Stimulated activated CD8-positive, alpha-beta memory T cell treated with anti-CD3 and anti-CD28 coated beads, Interleukin-7, amount 100 ng/mL, for 1 hour (primary cell): ENCODE results near the gene MBD3L2.
"Not testable (repeated sequence)": the region's sequence is repeated elsewhere in the genome, so short reads cannot be mapped to it uniquely, and the experiment has no call there.

Experiments used
- DNase-seq, 2 donors: peaks; one replicate each; pipeline ENCODE4 v3.0.0-alpha.2; 2020; ENCODE audit warnings: low read depth in 2 of 2

The MBD3L2 gene

GRCh38 chr19:7049021-7049420 lies at the start of gene MBD3L2:
TSS of gene MBD3L2 (plus strand) at chr19:7049321. CDS start at chr19:7049374, 53 bp downstream.
- not testable (repeated sequence) for DNase-seq

GRCh38 chr19:6999933-7000332 lies 49.2 kb upstream of the MBD3L2 start:
- DNase-seq: no peak

DNA sequence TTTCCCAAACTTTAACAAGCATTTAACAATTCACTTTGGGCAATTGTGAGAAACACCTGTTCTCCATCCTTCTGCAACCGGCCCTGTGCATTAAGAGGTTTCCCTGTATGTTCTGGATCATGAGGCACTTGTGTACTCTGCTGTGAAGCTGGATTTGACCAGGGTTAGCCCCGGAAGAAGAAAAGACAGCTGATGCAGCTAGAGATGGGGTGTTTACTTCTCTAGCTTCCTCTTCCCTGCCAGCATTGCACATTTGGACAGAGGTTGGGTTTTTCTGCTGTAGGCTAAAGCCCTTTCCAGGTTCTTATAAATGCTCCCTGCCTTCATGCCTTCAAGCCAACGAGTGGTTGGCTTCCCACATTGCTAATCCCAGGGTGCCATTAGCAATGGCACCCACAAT lies 48.8 kb upstream of the MBD3L2 start:
- DNase-seq: no peak

DNA sequence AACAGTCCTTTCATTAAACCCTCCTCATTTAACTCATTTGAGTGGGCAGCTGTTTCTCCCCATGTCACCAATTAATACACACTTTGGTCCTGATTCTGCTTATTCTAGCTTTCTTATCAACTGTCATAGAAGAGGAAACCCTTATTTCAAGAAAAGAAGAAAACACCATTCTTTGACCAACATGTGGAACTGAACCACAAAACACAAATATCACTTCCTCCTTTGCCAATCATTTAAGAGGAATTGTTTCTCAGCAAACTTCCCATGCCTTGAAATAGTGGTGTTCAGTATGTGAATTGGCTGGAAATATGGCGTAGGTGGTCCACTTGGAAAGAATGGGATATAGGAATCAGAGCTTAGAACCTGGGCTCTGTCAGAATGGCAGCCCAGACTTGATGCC lies 48.3 kb upstream of the MBD3L2 start:
- DNase-seq: no peak

DNA sequence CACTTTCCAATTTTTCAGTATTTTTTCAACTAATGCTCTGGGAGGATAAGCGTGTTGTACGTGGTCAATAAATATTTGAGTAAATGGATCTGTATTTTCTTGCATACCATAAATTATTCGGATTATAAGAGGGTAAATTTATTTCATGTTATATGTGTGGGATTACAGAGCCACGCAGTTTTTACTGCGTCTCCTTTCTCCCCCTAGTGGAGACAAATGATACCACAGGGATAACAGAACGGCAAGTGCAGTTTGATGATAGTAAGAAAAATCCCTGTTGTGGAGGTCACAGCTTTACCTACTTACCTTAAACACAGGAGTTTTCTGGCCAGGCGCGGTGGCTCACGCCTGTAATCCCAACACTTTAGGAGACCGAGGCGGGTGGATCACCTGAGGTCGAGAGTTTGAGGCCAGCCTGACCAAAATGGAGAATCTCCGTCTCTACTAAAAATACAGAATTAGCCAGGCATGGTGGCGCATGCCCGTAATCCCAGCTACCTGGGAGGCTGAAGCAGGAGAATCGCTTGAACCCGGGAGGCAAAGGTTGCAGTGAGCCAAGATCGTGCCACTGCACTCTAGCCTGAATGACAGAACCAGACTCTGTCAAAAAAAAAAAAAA lies 44.7 kb upstream of the MBD3L2 start:
- DNase-seq: no peak

DNA sequence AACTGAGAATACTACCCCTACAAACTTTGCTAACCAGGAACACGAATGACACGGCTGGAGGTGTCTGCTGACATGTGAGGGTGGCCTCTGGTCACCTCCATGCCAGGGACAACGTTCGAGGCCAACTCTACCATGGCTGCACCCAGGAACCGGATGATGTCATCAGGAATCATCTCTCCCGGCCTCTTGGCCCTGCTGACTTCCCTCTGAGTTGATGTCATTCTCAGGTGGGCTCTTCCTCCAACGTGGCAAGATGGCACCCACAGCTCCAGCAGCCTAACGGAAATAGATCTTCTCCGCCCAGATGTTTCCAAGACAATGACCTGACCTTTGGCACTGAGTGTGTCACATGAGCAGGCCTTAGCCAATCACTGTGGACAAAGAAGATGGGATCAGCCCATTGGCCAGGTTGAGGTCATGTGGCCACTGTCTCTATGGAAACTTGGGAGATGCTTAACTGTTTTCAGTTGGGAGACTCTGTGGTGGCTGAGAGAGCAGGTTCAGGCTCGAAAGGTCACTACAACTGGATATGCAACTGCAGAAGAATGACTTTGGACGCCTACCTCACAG lies 42.9 kb upstream of the MBD3L2 start:
- DNase-seq: no peak

DNA sequence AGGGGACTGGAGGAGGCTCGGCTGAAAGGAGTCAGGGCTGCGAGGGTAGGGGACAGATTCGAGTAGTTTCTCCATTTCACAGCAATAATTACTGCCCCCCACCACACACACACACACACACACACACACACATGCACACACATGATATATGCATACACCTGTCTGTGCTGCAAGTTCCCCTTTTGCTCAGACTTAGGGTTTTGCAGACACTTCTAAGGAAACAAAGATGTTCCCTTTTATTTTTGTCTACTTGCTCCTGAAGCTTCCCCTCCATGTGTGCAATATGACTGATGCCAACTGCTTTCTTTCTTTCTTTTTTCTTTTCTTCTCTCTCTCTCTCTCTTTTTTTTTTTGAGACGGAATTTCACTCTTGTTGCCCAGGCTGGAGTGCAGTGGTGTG lies 41.3 kb upstream of the MBD3L2 start:
- no peak for DNase-seq

DNA sequence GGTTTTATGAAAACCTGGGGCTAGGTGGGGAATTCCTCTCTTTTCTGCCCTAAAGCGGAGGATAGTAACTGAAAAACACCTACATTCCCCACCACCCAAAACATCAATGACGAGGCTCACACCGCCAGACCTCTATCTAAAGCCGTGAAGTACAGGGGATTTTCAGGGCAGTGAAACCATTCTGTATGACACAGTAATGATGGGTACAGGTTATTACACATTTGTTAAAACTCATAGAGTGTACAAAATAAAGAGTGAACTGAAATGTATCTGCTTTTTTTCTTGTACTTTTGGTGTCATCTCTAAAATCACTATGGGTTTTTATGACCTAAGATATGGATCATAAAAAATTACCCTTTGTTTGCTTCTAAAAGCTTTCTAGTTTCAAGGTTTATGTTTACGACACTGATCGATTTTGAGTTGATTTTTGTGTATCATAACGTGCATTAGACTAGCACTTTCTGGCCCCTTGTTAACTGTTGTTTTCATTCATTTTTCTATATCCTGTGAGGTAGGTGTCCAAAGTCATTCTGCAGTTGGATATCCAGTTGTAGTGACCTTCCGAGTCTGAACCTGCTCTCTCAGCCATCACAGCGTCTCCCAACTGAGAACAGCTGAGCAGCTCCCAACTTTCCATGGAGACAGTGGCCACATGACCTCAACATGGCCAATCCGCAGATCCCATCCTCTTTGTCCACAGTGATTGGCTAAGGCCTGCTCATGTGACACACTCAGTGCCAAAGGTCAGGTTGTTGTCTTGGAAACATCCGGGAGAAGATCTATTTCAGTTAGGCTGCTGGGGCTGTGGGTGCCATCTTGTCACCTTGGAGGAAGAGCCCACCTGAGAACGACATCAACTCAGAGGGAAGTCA lies 38.2 kb upstream of the MBD3L2 start:
- DNase-seq: no peak

- DNase-seq: no peak
These were observed 35.4 kb upstream of the MBD3L2 start for GRCh38 chr19:7013678-7014077.

GRCh38 chr19:7018828-7019227 lies 30.3 kb upstream of the MBD3L2 start:
- DNase-seq: no peak

- DNase-seq: not testable (repeated sequence)
These were observed 27.8 kb upstream of the MBD3L2 start, which contains the start of gene MBD3L2B for GRCh38 chr19:7021331-7021730. TSS of gene MBD3L2B (minus strand) at chr19:7021431. CDS start at chr19:7021397, 34 bp downstream.

DNA sequence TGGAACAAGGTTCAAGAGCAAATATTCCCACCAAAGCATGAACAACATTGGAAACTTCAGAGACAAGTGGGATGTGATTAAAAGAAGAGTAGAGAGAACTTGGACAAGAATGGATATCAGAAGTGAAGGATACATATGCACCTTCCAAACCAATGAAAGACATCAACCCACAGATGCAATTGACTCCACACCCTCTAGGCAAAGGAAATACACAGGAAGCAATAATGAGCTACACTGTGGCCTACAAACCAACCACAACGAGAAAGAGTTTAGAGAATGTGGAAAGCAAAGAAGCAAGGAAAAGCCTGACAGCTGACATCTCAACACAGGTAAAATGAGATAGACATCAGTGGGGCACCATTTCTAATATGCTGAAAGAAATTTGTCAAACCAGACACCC lies 20.3 kb upstream of the MBD3L2 start:
- DNase-seq: not testable (repeated sequence)

- not testable (repeated sequence) for DNase-seq
These were observed 18.8 kb upstream of the MBD3L2 start, which contains the start of gene MBD3L5 for GRCh38 chr19:7030278-7030677. TSS of gene MBD3L5 (plus strand) at chr19:7030578. CDS start at chr19:7030612, 34 bp downstream.

- DNase-seq: not testable (repeated sequence)
These were observed 9.0 kb upstream of the MBD3L2 start, which contains the start of gene MBD3L4 for GRCh38 chr19:7040079-7040478. TSS of gene MBD3L4 (minus strand) at chr19:7040179. CDS start at chr19:7040144, 35 bp downstream.

GRCh38 chr19:7041563-7041962 lies 7.6 kb upstream of the MBD3L2 start:
- not testable (repeated sequence) for DNase-seq

DNA sequence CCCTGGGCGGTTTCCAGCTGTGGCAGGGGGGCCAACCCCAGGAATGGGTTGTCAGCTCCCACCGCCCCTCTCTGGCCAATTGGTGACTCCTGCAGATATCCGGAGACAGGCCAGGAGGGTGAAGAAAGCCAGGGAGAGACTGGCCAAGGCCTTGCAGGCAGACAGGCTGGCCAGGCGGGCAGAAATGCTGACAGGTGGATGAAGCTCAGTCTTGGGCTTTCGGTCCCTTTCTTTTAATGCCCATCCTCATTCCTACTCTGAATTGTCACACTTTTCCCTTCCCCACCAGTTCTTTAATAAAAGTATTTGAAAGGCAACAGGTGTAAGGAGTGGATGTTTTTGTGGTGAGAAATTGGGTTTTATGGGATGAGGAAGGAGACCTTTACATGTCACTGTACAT lies 2.3 kb downstream of the MBD3L2 start:
- not testable (repeated sequence) for DNase-seq

GRCh38 chr19:7052896-7053295 lies 3.8 kb downstream of the MBD3L2 start:
- not testable (repeated sequence) for DNase-seq

- not testable (repeated sequence) for DNase-seq
These were observed 5.7 kb downstream of the MBD3L2 start for GRCh38 chr19:7054635-7055368.

- not testable (repeated sequence) for DNase-seq
These were observed 6.6 kb downstream of the MBD3L2 start for GRCh38 chr19:7055679-7056078.

GRCh38 chr19:7056371-7056770 lies 7.2 kb downstream of the MBD3L2 start:
- not testable (repeated sequence) for DNase-seq

GRCh38 chr19:7058576-7058975 lies 9.5 kb downstream of the MBD3L2 start, which contains the start of gene MBD3L3:
TSS of gene MBD3L3 (minus strand) at chr19:7058676. CDS start at chr19:7058605, 71 bp downstream.
- not testable (repeated sequence) for DNase-seq
